ENCODE measurements around the gene DCDC1.

- TF ChIP-seq CTCF (conservative IDR thresholded peaks at IDR 0.05) (no peak), ZFX (IDR thresholded peaks at IDR 0.05) (no peak)
Observed at GRCh38 chr11:31408201-31408600, 38.7 kb upstream of the DCDC1 start.

Data from C4-2B (cell line).